ENCODE results near the gene NPHP4. TPM values are rescaled to one million over a fixed set of nuclear protein-coding genes. Genes with fewer than 3 reads are reported as not detected.

NPHP4 gene
- polyA plus RNA-seq, 1 of the 3 experiments (the other 2 are of a cell fraction): 7.0 TPM

DNA sequence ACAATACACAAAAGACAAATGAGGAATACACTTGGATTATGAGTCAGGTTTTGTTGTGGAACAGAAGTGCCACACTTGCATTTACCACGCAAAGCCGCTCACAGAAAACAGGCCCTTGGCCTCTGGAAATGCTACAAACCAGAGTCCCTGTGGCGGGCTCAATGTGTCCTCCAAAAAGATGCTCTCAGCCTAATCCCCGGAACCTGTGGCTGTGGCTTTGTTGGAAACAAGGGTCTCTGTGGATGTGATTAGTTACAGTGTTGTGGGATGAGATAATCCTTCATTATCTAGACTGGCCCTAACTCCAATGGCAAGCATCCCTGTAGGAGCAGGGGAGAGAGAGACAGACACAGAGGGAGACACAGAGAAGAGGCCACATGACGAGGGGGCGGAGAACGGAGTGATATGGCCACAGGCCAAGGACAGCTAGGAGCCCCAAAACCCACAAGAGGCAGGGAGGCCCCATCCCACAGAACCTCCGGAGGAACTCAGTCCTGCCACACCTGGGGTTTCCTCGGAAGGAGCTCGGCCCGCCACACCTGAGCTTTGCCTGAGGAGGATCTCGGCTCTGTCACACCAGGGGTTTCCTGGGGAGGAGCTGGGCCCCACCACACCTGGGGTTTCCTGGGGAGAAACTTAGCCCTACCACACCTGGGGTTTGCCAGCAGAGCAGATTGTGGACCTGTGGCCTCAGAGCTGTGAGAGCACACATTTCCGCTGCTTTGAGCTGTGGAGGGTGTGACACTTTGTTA, 55.4 kb downstream of the NPHP4 start:
- no peak for DNase-seq
- H4K20me1 ChIP-seq (ENCODE audit: insufficient read depth): no peaks in the 10 kb centered on the region
- no peak overlapping the region for H2AFZ ChIP-seq (ENCODE audit: low read depth)
- no peaks in the 10 kb centered on the region for H3K9me2 ChIP-seq
- no peaks in the 10 kb centered on the region for H3K9me3 ChIP-seq
- no peaks in the 10 kb centered on the region for H3F3A ChIP-seq (replicated peaks; ENCODE audit: insufficient read depth)
- no peak overlapping the region for H3K27ac ChIP-seq (ENCODE audit: low read depth in 2 of 2, low read length in 1 of 2)
- CTCF ChIA-PET: no interaction called here
- POLR2A ChIA-PET: no interaction called here
- H3K4me3 ChIP-seq (ENCODE audit: low read depth in 2 of 2, low read length in 1 of 2): no peak overlapping the region
- no peaks in the 10 kb centered on the region; a peak in 1 of 4 replicates for H3K4me1 ChIP-seq (ENCODE audit: control insufficient read depth in 1 of 2, insufficient read depth in 2 of 2, low read depth in 1 of 2, low read length in 1 of 2)
- TF ChIP-seq RCOR1 (IDR thresholded peaks at IDR 0.05; ENCODE audit: low read length) (no peak), GATA2 (CRISPR knock-in tag; IDR thresholded peaks at IDR 0.05) (no peak), MXI1 (IDR thresholded peaks at IDR 0.05; ENCODE audit: low read depth, low read length) (no peak), FOSL2 (IDR thresholded peaks at IDR 0.05; ENCODE audit: borderline replicate concordance, low read depth) (no peak), TCF12 (IDR thresholded peaks at IDR 0.05) (no peak), CHD2 (IDR thresholded peaks at IDR 0.05; ENCODE audit: low read length, partially characterized antibody) (no peak), ELF1 (IDR thresholded peaks at IDR 0.05) (no peak), YY1 (IDR thresholded peaks at IDR 0.05; ENCODE audit: low read depth) (no peak), FOXJ3 (CRISPR knock-in tag; IDR thresholded peaks at IDR 0.05) (no peak), NRF1 (IDR thresholded peaks at IDR 0.05; ENCODE audit: low read depth, low read length) (no peak)
- TF ChIP-seq, protein P1, sequence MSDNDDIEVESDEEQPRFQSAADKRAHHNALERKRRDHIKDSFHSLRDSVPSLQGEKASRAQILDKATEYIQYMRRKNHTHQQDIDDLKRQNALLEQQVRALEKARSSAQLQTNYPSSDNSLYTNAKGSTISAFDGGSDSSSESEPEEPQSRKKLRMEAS (IDR thresholded peaks at IDR 0.05; ENCODE audit: low read depth): no peak
- TF ChIP-seq, protein P2, sequence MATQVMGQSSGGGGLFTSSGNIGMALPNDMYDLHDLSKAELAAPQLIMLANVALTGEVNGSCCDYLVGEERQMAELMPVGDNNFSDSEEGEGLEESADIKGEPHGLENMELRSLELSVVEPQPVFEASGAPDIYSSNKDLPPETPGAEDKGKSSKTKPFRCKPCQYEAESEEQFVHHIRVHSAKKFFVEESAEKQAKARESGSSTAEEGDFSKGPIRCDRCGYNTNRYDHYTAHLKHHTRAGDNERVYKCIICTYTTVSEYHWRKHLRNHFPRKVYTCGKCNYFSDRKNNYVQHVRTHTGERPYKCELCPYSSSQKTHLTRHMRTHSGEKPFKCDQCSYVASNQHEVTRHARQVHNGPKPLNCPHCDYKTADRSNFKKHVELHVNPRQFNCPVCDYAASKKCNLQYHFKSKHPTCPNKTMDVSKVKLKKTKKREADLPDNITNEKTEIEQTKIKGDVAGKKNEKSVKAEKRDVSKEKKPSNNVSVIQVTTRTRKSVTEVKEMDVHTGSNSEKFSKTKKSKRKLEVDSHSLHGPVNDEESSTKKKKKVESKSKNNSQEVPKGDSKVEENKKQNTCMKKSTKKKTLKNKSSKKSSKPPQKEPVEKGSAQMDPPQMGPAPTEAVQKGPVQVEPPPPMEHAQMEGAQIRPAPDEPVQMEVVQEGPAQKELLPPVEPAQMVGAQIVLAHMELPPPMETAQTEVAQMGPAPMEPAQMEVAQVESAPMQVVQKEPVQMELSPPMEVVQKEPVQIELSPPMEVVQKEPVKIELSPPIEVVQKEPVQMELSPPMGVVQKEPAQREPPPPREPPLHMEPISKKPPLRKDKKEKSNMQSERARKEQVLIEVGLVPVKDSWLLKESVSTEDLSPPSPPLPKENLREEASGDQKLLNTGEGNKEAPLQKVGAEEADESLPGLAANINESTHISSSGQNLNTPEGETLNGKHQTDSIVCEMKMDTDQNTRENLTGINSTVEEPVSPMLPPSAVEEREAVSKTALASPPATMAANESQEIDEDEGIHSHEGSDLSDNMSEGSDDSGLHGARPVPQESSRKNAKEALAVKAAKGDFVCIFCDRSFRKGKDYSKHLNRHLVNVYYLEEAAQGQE (IDR thresholded peaks at IDR 0.05; ENCODE audit: low read depth, low read length): no peak
- 93% methylated on average over 8 of the region's 13 CpGs for WGBS (ENCODE audit: low lambda C conversion rate)
- no peaks in the 10 kb centered on the region for H3K27me3 ChIP-seq (ENCODE audit: insufficient read depth)
- peaks cover 0 to 12% of the 10 kb centered on the region in 2 experiments for H3K36me3 ChIP-seq (replicated peaks in 1 of 2; ENCODE audit: control insufficient read depth in 1 of 2, insufficient read depth in 2 of 2, low read length in 1 of 2)
- no peak overlapping the region for H3K9ac ChIP-seq
- no peaks in the 10 kb centered on the region for H3K79me2 ChIP-seq (ENCODE audit: insufficient read depth)
- H3K4me2 ChIP-seq: no peak overlapping the region

DNA sequence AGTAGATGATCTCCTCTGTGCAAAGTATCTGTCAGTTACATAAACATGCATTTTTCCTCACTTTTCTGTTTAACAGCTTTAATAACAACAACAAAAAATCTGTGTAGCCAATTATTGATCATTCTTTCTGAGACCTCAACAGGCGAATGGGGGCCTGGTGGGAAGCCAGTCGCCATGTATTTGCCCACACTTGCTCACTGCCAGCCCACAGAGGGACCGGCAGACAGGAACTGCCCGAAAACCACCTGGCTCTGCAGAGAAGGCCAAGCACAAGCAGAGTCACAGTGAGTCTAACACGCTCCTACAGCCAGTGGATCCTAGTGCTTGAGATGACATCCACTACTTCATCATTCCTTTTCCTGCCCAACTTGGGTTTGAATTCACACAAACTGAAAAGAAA, 56.1 kb downstream of the NPHP4 start:
- H3K4me3 ChIP-seq (ENCODE audit: low read depth in 2 of 2, low read length in 1 of 2): no peak overlapping the region
- ChIA-PET CTCF (no interaction called here), POLR2A (no interaction called here)
- no peaks in the 10 kb centered on the region for H3K9me2 ChIP-seq
- H3F3A ChIP-seq (replicated peaks; ENCODE audit: insufficient read depth): no peaks in the 10 kb centered on the region
- peaks cover 0 to 12% of the 10 kb centered on the region in 2 experiments for H3K36me3 ChIP-seq (replicated peaks in 1 of 2; ENCODE audit: control insufficient read depth in 1 of 2, insufficient read depth in 2 of 2, low read length in 1 of 2)
- H3K79me2 ChIP-seq (ENCODE audit: insufficient read depth): no peaks in the 10 kb centered on the region
- H3K9me3 ChIP-seq: no peaks in the 10 kb centered on the region
- H3K27me3 ChIP-seq (ENCODE audit: insufficient read depth): no peaks in the 10 kb centered on the region
- no peak overlapping the region for H3K9ac ChIP-seq
- no peak overlapping the region for H3K27ac ChIP-seq (ENCODE audit: low read depth in 2 of 2, low read length in 1 of 2)
- no peaks in the 10 kb centered on the region; a peak in 1 of 4 replicates for H3K4me1 ChIP-seq (ENCODE audit: control insufficient read depth in 1 of 2, insufficient read depth in 2 of 2, low read depth in 1 of 2, low read length in 1 of 2)
- 96% methylated on average over 4 of the region's 5 CpGs for WGBS (ENCODE audit: low lambda C conversion rate)
- no peak for DNase-seq
- no peak overlapping the region for H3K4me2 ChIP-seq
- H4K20me1 ChIP-seq (ENCODE audit: insufficient read depth): no peaks in the 10 kb centered on the region
- no peak overlapping the region for H2AFZ ChIP-seq (ENCODE audit: low read depth)
- TF ChIP-seq SMC3 (IDR thresholded peaks at IDR 0.05; ENCODE audit: low read depth, low read length) (no peak), MEF2A (IDR thresholded peaks at IDR 0.05; ENCODE audit: borderline replicate concordance, low read depth) (no peak), TEAD4 (IDR thresholded peaks at IDR 0.05; ENCODE audit: borderline replicate concordance, insufficient read depth) (no peak), FOXM1 (IDR thresholded peaks at IDR 0.05; ENCODE audit: low read depth) (no peak), EZH2phosphoT487 (IDR thresholded peaks at IDR 0.05; ENCODE audit: borderline replicate concordance, low read depth) (no peak), RCOR1 (IDR thresholded peaks at IDR 0.05; ENCODE audit: low read length) (no peak), TCF12 (IDR thresholded peaks at IDR 0.05) (no peak), TAF1 (IDR thresholded peaks at IDR 0.05; ENCODE audit: borderline replicate concordance, low read depth, low read length) (no peak)
- TF ChIP-seq, protein P3, sequence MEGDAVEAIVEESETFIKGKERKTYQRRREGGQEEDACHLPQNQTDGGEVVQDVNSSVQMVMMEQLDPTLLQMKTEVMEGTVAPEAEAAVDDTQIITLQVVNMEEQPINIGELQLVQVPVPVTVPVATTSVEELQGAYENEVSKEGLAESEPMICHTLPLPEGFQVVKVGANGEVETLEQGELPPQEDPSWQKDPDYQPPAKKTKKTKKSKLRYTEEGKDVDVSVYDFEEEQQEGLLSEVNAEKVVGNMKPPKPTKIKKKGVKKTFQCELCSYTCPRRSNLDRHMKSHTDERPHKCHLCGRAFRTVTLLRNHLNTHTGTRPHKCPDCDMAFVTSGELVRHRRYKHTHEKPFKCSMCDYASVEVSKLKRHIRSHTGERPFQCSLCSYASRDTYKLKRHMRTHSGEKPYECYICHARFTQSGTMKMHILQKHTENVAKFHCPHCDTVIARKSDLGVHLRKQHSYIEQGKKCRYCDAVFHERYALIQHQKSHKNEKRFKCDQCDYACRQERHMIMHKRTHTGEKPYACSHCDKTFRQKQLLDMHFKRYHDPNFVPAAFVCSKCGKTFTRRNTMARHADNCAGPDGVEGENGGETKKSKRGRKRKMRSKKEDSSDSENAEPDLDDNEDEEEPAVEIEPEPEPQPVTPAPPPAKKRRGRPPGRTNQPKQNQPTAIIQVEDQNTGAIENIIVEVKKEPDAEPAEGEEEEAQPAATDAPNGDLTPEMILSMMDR (IDR thresholded peaks at IDR 0.05): no peak
- TF ChIP-seq, protein P2 (IDR thresholded peaks at IDR 0.05; ENCODE audit: low read depth, low read length): no peak
